GM19395 (cell line): ENCODE measurements around the gene TANC1.

Experiments
- ATAC-seq: cut with Tn5 transposase; IDR thresholded peaks from one replicate; pipeline ENCODE4 v1.9.1; 2021; ENCODE audit warnings: mild to moderate bottlenecking, moderate library complexity; ENCODE audit not compliant: unreplicated experiment

The TANC1 gene

DNA sequence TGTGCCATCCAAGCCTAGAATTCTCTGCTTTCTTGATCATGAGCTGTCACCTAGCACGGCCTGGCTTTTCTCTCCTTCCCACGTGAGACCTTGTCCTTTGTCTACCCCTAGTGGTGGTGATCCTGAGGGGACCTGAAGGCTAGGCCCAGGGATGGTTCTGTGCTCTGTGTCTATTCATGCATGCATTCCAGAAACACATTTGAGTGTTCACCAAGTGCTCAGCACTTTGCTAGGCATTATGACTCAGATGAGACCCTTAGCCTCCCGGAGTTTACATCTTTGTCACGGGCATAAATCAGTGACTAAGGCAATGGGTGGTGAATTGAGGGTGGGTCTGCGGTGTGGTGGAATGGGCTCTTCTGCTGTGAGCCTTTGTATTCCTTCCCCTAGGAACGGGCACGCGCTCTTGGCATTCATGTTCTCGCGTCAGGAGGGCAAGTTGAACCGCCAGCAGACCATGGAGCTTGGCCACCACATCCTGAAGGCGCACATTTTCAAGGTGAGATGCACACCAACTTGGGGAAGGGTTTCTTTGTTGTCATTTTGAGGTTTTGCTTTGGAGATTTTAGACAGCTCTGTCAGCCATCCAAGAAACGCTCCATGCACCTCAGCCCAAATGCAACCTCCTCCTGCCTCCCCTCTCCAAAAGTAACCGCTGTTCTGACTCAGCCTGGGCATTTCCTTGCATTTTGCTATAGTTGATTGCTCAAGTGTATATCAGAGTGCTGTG is 217.1 kb downstream of the TANC1 start:
- ATAC-seq = peak; percentile 60

DNA sequence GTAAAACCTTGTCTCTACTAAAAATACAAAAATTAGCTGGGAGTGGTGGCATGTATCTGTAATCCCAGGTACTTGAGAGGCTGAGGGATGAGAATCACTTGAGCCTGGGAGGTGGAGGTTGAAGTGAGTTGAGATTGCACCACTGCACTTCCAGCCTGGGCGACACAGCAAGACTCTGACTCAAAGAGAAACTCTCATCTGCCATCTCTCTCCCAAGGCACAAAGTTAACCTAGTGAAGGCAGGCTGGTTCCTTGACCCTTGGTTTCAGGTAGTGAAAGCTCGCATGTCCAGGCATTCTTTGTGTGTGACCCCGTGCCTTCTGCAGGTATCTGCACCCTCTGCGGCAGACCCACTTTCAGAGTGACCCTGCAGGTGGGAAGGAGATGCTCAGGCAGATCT is 218.0 kb downstream of the TANC1 start:
- peak; percentile 43 for ATAC-seq

DNA sequence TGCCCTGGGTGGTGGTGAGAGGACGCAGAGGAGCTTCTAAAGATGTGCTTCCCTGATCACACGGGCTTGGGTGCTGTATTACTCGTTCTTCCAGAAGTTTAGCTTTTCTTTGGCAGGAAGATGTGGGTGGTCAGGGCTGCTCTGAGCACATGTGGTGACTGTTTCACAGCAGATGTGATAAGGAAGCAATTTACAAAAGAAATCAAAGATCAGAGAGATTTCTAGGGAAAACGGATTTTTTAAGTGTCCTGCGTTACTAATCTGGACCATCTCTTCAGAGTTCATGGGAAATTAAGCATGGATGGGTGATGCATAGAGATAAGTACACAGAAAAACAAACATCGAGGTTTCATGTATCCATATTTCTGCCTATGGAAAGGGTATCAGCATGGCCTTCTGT is 218.7 kb downstream of the TANC1 start:
- ATAC-seq = no peak

DNA sequence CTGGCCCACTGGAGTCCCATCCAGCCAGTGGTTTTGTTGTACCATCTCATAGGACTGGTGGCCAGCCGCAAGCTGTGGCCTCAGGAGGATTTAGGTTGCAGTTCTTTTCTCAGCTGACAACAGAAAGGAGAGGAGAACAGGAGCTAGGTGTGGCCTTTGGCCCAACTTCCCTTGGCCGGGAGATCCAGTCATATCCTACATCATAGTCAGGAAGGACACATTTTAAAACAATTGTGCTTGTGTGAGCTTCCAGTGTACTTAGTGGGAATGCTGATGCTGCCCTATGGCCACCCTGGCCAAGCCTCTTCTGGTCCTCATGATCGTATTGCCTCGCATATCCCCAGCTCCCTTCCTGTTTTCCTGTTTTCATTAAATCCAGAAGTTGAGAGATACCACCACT is 220.0 kb downstream of the TANC1 start:
- no peak for ATAC-seq

DNA sequence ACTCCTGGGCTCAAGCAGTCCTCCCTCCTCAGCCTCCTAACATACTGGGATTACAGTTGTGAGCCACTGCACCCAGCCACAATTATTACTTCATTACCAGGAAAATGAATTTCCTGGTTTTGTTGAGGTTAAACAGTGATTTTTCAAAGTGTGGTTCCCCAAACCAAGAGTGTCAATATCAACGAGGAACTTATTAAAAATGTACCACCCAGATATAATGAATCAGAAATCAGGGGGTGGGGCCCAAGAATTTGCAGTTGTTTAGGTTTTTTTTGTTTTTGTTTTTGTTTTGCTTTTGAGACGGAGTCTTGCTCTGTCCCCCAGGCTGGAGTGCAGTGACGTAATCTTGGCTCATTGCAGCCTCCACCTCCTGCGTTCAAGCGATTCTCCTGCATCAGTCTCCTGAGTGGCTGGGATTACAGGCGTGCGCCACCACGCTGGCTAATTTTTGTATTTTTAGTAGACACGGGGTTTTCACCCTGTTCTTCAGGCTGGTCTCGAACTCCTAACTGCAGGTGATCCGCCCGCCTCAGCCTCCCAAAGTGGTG is 224.0 kb downstream of the TANC1 start:
- ATAC-seq = no peak

DNA sequence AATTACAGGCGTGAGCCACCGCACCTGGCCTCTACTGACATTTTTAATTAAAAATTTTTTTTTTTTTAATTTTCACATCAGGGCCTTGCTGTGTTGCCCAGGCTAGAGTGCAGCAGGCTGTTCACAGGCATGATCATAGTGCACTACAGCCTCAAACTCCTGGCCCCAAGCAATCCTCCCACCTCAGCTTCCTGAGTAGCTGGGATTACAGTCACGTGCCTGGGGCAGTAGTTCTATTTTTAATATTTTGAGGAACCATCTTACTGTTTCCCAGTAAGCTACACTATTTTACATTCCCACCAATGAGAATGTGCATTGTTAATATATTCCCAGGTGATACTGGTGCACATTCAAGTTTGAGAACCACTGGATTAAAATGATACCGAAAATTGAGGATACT is 225.4 kb downstream of the TANC1 start:
- no peak for ATAC-seq

DNA sequence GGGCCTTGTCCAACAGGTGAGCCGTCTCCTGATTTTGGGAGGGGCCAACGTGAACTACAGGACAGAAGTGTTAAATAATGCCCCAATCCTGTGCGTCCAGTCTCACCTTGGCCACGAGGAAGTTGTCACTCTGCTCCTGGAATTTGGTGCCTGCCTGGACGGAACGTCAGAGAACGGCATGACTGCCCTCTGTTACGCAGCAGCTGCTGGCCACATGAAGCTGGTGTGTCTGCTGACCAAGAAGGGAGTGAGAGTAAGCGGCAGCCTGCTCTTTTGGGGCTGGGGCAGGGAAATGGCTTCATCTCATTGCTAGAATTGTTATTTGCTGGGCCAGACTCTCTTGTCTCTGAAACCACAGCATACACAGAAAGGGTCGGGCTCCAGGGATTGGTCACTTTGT is 225.8 kb downstream of the TANC1 start:
- no peak for ATAC-seq

DNA sequence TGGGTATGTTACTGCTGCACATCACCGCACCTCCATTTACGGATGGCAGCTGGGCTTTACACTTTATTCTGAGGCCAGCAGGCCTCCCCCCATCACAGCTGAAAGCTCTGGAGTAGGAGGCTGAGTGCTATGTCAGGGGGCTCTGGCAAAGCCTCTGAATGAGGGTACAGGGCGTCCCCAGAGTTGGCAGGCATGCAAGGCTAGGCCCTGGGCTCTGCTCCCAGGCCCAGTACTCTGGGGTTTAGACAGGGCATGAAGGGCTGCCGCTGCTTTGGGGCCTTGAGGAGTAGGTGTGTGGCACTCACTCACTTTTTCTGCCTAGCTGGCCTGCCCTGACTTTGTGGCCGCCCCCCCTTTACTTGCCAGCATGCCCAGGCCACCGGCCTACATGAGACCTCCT is 227.3 kb downstream of the TANC1 start:
- ATAC-seq = no peak

DNA sequence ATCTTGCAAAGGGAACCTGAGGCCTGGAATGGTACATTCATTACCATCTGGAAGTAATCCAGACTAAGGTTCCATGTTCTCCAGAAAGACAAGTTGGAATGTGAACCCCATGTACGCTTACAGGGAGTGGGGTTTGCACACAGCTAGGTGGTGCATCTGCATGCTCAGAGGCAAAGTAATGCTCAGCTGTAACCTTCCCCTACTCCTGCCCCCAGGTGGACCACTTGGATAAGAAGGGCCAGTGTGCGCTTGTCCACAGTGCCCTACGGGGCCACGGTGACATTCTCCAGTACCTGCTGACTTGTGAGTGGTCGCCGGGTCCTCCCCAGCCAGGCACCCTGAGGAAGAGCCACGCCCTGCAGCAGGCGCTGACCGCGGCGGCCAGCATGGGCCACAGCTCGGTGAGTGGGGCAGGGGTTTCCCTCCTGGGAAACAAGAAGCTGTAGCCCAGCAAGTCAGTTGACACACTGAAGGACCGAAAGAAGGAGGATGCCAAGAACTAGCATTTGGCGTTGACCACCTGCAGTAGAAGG is 228.0 kb downstream of the TANC1 start:
- no peak for ATAC-seq

DNA sequence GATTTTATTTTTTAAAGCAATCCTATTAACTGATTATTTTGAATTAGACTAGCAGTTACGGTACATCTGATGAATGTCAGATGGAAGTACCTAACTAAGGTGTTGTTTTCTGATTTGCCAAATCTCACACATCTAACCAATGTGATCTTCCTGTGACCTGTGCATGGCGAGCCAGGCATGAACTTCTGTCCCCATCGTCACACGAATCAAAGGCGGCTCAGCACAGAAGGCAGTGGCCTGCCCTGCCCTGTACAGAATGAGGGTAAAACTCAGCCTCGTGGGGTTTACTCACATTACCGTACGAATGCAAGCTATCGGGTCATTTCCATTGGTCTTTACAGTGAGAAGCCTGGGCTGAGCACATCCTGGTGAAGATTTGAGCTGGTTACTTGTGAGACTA is 230.8 kb downstream of the TANC1 start:
- ATAC-seq = no peak

DNA sequence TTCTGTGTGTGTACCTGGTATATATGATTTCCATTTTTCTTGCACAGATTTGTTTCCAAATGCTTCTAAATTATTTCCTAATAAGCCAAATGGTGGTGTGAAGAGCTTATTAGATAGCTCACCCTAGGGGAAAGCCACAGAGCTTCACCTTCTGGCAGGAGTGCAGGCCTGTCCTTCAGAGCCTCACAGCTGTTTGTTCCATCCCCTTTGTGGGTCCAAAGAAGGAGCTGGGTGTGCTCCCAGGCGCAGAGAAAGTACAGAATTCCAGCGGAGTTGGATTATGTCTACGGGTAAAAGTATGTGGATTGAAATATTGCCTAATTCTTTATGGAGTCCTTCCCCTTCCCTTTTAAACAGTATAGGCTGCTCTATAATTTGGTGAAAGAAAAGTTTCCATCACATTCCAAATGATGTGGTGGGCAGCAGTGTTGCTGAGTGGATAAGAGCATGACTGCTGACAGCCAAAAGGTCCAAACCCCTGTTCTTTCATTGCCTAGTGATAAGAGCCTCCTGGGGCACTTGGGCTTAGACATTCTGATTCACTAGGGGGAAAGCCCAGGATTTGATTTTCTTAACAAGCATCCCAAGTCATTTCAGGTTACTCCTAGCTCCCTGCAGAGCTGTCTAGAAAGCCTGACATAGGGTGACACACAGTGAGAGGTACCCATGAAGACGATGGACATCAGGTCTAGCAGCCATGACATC is 231.5 kb downstream of the TANC1 start:
- ATAC-seq = no peak

DNA sequence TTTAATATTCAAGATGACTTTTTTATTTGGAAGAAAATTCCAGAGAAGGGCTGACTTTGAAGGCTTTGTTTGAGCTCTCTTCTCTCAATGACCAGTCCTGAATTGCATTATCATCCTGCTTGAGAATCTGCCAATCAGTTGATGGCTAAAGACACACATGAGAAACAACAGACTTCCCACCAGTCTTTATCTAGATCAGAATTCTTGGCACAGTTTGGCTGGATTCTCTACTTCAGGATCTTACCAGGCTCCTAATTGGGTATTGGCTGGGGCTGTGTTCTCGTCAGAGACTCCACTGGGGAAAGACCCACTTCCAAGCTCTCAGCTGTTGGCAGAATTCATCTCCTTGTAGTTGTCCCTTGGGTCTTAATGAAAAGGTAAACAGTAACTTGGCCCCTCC is 232.1 kb downstream of the TANC1 start:
- ATAC-seq = no peak

DNA sequence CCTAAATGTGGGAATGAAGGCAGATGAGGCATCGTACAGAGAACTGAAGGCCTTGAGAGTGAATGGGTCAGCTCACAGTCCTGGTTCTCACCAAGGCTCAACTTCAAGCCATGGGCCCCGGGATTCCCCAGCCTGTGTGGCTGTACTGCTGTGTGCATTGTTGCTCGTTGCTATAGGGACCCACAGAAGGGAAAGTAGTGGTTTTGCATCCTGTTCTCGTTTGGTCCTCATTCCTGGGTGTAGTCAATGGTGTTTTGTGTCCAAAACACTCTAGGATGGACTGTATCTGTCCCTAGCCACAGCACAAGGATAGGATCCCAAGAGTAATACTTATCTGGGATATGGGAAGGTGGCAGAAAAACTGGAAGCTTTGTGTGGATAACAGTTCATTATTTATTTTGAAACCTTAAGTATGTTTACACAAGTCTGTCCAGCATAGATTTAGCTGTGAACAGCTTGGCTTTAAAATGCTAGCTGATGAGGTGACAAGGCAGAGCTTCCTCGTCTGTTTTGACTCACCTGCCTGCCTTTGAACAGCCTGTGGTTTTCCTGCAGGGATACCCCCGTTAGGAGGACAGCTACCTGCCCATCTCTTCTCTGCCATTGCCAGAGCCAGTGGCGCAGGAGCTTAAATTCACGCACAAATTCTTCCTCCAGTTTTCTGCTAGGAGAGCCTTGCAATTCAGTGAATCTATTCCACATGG is 233.1 kb downstream of the TANC1 start:
- peak; percentile 95 for ATAC-seq

DNA sequence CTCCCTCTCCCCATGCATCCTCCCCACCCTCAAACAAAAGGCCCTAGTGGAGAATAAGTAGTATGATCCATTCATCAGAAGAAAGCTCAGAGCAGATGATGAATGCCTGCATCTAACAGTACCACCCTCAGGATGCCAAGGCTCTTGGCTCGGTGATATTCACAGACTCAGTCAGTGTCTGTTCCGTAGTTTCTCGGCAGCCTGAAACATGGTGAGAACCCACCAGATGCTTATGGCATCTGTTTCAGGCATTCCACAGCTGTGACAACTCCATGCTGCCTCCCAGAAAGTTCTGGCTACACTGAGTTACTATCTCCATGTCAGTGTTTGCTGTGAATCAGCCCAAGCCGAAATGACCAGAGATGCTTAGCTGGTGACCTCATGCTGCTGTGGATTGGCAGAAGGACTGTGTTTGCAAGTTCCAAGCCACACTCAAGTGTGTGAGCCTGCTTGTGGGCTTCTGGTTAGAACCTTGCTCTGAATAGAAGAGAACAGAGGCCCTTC is 234.2 kb downstream of the TANC1 start:
- no peak for ATAC-seq

DNA sequence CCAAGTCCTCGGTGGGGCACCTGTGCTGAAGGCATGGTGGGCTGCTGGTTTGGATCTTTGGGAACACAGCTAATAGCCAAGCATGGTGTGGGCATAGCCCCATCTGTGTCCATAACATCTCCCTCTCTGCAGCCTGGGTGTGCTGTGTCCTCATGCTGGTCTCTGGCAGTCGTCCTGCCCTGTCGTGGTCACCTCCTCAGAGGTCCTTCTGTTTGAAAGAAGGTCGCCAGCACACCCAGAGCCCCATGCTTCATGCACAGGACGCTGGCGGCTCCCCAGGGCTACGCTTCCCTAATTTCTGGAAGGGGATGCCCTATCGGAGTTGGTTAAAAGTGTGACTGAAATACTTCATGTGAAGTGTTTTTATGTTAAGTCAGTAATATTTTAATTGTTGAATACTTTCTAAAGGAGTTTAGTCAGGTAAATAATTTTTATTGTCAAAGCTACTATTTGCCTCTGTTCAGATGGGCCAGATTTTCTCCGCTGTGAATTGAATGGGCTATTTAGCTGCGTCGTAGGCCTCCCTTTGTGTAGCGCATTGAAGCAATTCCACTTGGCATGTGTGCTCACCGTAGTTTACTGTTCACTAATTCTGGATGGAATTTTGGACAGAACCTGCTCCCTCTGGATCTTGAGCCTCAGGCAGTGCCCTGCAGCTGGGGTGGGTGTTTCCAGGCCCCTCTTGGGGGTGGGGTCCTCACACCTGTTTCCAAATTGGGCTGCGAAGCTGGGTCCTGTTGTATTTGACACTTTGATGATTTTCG is 236.1 kb downstream of the TANC1 start:
- no peak for ATAC-seq

DNA sequence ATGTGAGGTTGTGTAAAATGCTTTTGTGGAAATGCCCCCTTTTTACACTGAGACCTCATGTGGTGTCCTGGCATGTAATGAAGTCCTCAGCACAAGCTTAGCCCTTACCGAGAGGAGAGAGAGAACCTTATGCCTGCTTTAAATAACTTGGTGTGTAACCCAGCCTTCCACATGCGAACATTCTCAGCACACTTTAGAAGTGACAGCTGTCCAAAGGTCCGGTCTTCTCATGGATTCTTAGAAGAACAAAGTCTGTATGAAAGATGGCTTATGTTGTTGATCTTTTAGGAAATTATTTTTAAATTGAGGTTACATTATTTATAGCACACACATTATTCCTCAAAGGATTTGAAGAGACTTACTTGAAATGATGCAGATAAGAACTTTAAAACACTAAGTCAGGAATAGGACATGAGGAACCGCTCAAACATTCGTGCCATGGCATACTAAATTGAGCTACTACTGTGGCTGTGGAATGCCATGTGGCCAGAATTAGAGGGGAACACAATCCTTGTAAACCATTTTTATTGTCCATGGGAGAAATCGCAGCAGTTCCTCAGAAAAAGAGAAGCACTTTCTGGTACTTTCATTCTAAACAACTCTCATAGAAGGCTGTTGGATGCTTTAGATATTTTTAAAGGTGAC is 238.4 kb downstream of the TANC1 start:
- ATAC-seq = no peak

DNA sequence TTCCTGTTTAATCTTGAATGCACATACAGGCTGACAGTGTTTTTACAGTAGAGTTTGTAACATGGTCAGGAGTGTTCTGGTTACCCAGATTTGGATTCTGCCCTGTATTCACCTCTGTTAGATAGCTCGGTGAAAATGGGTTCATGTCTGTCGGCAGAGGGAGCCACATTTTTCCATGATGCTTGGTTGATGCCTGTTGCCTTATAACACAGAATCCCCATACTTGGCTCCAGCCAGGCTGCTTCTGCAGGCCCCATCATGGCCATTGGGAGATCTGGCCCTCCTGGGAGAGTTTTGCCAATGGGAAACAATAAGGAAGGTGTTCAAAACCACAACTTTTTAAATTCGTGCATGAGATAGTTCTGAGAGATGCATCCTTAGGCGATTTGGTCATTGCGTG is 240.0 kb downstream of the TANC1 start:
- ATAC-seq = no peak

DNA sequence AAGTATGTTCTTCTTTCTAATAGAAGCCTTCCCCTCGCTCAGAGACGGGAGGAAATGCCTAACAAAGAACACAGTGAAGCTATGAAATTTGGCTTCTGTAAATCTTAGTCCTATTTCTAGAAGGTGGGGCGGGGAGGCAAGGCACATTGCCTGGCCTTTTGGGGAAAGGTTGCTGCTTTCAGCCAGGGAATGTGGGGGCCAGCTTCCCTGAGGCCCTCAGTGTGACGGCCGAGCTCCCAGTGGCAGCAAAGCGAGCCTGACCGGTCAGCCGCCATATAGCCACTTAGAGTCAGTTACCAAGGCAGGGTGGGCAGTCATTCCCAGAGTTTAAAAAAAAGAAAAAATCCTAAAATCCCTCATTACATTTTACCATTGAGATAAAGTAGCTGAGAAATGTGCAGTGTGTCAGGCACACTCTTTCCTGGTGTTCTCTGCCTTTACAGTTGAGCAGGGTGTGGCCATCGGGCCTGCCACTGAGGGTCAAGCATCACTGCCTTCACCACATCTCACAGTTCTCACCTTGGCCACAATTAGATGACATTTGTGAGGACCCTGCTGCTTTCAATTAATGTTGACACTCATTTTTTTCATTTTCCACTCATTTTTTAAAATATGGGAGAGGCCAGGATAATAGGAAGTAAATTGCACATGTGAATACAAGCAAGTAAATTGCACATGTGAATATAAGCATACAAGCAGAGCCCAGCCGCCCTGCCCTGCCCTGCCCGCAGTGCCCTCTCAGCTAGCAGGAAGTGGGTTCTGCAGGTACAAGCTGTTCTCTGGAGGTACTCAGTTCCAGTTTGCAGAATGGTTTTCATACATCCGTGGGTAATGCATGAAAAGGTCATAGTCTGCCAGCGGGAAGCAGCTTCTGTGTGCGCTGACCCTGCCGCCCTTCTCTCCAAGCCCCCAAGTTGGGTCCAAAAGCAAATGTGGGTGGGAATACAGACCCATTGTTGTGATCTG is 241.2 kb downstream of the TANC1 start:
- ATAC-seq = peak; percentile 68
